Smooth muscle cell of the pulmonary artery (primary cell): ENCODE measurements around the gene ZGRF1. TPM values are rescaled to one million over a fixed set of nuclear protein-coding genes. Genes with fewer than 3 reads are reported as not detected.

Experiments used
- total RNA-seq: library from RNA; depleted of rRNA; stranded (reverse); fragments of >200 nt; gene quantifications from 2 replicates; pipeline ENCODE4 v1.2.3, GENCODE V29; 2014

Gene ZGRF1, protein sequence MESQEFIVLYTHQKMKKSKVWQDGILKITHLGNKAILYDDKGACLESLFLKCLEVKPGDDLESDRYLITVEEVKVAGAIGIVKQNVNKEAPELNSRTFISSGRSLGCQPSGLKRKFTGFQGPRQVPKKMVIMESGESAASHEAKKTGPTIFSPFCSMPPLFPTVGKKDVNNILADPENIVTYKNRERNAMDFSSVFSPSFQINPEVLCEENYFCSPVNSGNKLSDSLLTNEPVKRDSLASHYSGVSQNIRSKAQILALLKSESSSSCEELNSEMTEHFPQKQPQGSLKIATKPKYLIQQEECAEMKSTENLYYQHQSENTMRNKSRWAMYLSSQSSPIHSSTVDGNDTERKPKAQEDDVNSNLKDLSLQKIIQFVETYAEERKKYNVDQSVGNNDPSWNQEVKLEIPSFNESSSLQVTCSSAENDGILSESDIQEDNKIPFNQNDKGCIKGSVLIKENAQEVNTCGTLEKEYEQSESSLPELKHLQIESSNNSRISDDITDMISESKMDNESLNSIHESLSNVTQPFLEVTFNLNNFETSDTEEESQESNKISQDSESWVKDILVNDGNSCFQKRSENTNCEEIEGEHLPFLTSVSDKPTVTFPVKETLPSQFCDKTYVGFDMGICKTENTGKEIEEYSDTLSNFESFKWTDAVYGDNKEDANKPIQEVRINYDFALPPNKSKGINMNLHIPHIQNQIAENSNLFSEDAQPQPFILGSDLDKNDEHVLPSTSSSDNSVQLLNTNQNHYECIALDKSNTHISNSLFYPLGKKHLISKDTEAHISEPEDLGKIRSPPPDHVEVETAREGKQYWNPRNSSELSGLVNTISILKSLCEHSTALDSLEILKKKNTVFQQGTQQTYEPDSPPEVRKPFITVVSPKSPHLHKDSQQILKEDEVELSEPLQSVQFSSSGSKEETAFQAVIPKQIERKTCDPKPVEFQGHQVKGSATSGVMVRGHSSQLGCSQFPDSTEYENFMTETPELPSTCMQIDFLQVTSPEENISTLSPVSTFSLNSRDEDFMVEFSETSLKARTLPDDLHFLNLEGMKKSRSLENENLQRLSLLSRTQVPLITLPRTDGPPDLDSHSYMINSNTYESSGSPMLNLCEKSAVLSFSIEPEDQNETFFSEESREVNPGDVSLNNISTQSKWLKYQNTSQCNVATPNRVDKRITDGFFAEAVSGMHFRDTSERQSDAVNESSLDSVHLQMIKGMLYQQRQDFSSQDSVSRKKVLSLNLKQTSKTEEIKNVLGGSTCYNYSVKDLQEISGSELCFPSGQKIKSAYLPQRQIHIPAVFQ (N-terminal part only)
- total RNA-seq = 2.9 and 4.5 TPM in 2 replicates

DNA sequence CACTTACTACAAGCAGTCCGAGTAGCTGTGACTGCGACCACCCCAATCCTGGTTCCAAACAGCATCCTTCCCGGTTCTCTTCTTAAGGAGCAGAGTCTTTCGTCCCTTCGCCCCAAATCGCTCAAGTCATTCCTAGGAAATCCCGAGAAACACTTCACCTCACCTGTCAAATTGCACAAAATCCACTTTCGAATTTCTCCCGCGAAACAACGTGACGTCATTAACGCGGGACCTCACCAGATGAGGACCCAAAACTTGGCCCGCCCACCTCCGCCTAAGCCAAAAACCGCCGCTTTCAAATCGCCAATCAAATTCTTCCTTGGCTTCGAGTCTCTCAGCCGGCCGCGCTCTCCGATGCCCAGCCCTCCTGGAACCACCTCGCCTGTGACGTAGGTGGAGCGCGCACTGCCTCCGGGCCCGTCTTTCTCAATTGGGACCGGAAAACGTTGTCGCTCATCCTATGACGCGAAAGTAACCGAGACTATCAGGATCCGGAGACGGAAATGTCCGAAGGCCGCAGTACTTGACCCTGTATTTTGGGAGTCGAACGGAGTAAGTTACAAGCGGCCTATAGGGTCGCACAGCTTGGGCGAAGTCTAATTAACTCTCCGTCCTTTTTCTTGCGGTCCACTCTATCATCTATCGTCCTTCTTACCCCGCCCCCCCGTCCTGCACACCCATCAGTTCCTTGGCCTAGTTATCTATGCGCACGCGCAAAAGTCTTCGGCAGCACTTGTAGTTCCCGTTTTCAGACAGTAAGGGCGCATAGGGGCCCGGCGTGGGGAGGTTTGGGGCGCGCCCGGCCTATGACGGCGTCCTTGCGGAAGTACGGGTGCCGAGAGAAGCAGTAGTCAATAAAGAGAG lies at the start of gene ZGRF1, which contains the start of gene LARP7:
TSS of gene ZGRF1 (minus strand) at position 222 of the 864 bp plus-strand sequence. CDS start 3,733 bp downstream, outside the sequence.
TSS of gene LARP7 (plus strand) at position 456 of the 864 bp plus-strand sequence. CDS start 7,527 bp downstream, outside the sequence.

DNA sequence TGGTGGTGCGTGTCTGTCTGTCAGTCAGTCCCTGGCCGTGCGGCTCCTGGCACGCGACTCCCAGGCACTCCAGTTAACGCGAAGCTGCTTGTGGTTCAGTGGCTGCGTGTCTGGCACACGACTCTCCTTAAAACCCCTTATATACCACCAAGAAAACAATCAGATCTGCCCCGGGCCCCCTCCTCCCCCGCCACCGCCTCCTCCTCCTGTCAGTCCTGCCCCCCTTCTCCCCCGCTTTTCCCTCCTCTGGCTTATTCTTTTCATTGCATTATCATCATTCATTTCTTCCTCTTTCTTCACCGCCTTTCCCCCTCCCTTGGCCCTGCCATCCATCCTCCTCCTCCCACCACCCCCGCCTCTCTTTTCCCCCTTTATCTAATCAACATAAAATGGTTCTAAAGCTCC lies 120.6 kb downstream of the ZGRF1 start, which contains the start of gene NEUROG2:
TSS of gene NEUROG2 (minus strand) at position 115 of the 405 bp plus-strand sequence. CDS start 705 bp downstream, outside the sequence.

Other genes starting within 250 kb of the ZGRF1 start
- not detected in 2 replicates for gene NEUROG2, start 120.7 kb downstream of the ZGRF1 start, total RNA-seq
- 16.9 and 17.3 TPM in 2 replicates for gene LARP7, start 234 bp upstream of the ZGRF1 start, total RNA-seq